GM18502 (cell line): Measurements from ENCODE around the gene NUP50.
"Not testable (repeated sequence)": the region's sequence is repeated elsewhere in the genome, so short reads cannot be mapped to it uniquely, and the experiment has no call there.

Experiments used
- ATAC-seq: cut with Tn5 transposase; IDR thresholded peaks from one replicate; pipeline ENCODE4 v1.9.1; 2021; ENCODE audit warnings: mild to moderate bottlenecking; ENCODE audit not compliant: unreplicated experiment, poor library complexity

NUP50 gene

GRCh38 chr22:45191746-45192145 lies 28.0 kb downstream of the NUP50 start:
- ATAC-seq: not testable (repeated sequence)

GRCh38 chr22:45192701-45193187 lies 29.0 kb downstream of the NUP50 start:
- ATAC-seq: no peak

GRCh38 chr22:45194686-45195085 lies 31.0 kb downstream of the NUP50 start:
- no peak for ATAC-seq

- ATAC-seq: no peak
Measured at GRCh38 chr22:45195616-45196015, 31.9 kb downstream of the NUP50 start.

- no peak for ATAC-seq
Measured at GRCh38 chr22:45196308-45196707, 32.6 kb downstream of the NUP50 start.

GRCh38 chr22:45196926-45197605 lies 33.3 kb downstream of the NUP50 start:
- no peak for ATAC-seq

GRCh38 chr22:45197606-45198462 lies 34.1 kb downstream of the NUP50 start:
- ATAC-seq: no peak

GRCh38 chr22:45198463-45198795 lies 34.7 kb downstream of the NUP50 start:
- no peak for ATAC-seq

- ATAC-seq: no peak
Measured at GRCh38 chr22:45199723-45200122, 36.0 kb downstream of the NUP50 start.

- ATAC-seq: no peak
Measured at GRCh38 chr22:45200230-45200629, 36.5 kb downstream of the NUP50 start.

- no peak for ATAC-seq
Measured at GRCh38 chr22:45200860-45201511, 37.3 kb downstream of the NUP50 start.

- ATAC-seq: no peak
Measured at GRCh38 chr22:45201678-45202332, 38.1 kb downstream of the NUP50 start.

- ATAC-seq: no peak
Measured at GRCh38 chr22:45202333-45203149, 38.8 kb downstream of the NUP50 start.

- no peak for ATAC-seq
Measured at GRCh38 chr22:45203150-45203951, 39.6 kb downstream of the NUP50 start.

- ATAC-seq: no peak
Measured at GRCh38 chr22:45204241-45204640, 40.5 kb downstream of the NUP50 start.

- no peak for ATAC-seq
Measured at GRCh38 chr22:45204819-45205218, 41.1 kb downstream of the NUP50 start.

- ATAC-seq: no peak
Measured at GRCh38 chr22:45205276-45205925, 41.7 kb downstream of the NUP50 start.

- no peak for ATAC-seq
Measured at GRCh38 chr22:45206233-45206632, 42.5 kb downstream of the NUP50 start.

- no peak for ATAC-seq
Measured at GRCh38 chr22:45207533-45207932, 43.8 kb downstream of the NUP50 start.
